ENCODE data around the gene MFAP1.
A peak's percentile ranks its signal among the peaks of the same experiment; 100 is the strongest.
"Not testable (repeated sequence)": the region's sequence is repeated elsewhere in the genome, so short reads cannot be mapped to it uniquely, and the experiment has no call there.

Gene MFAP1

DNA sequence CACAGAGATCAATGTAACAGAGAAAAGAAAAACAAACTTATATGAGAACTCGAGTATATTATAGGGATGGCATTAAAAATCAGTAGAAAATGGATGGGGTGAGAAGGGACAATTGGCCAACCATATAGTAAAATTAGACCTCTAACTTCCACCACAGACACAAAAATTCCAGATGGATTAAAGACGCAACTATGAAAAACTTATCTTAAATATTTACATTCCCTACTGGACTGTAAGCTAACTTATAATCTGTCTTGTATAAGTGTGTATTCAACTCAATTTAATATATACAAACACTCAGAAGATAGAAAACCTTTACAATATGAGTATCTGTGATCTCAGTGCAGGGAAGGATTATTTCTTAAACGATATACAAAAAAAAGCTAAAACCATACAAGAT, 3.0 kb downstream of the MFAP1 start:
- no peak for DNase-seq (ENCODE audit: low read depth, low spot score)

DNA sequence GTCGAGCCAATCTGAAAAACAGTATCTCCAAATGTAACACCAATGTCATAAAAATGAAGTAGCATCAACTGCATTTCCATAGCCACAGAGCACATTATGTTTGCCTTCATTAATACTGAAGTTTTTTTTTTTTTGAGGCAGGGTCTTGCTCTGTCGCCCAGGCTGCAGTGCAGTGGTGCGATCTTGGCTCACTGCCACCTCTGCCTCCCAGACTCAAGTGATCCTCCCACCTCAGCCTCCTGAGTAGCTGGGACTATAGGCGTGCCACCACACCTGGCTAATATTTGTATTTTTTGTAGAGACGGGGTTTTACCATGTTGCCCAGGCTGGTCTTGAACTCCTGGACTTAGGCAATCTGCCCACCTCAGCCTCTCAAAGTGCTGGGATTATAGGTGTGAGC, 9.4 kb downstream of the MFAP1 start:
- not testable (repeated sequence) for DNase-seq (ENCODE audit: low read depth, low spot score)

DNA sequence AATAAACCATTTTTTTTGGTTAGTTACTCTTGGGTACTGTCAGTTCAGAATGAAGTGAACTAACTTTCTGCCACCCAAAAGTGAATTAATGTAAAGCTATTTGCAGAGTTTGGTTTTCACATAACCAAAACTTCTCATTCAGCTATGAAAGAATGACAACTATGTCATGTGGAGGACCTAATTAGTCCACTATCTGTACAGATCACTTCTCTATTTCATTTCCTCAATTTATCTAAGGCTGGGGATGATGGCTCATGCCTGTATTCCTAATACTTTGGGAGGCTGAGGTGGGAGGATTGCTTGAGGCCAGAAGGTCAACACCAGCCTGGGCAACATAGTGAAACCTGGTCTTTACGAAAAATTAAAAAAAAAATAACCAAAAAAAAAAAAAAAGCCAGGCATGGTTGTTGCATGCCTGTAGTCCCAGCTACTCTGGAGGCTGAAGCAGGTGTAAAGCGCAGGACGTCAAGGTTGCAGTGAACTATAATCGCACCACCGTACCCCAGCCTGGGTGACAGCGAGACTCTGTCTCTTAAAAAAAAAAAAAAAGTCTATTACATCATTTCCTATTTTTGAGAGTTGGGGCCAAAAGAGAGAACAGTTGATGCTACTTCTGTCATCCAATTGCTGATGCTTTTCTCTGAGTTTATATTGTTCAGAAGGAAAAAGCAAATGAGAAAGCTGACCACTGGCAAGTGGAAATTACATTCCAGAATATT, 15.4 kb downstream of the MFAP1 start:
- DNase-seq (ENCODE audit: low read depth, low spot score) = no peak

DNA sequence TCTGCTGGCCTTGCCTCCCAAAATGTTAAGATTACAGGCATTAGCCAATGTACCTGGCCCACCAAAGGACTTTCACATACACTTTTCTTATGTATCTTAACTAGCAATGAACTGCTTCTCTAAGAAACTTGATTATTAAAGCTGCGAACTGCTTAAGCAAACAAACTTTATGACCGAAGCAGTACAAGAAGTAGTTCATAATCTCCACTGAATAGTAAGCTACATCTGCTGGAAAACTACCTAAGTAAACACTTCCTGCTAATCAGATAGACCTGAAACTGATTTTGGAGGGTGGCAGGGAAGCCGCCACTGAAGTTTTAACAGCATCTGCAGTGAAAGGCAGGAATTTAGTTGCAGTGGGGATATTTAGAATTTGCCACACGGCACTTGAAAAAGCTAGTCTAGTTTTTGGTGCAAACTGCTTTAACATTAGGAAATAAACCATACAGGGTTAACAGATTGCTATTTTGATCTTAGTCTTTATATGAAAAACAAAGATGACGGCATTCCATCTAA, 16.0 kb downstream of the MFAP1 start:
- no peak for DNase-seq (ENCODE audit: low read depth, low spot score)

DNA sequence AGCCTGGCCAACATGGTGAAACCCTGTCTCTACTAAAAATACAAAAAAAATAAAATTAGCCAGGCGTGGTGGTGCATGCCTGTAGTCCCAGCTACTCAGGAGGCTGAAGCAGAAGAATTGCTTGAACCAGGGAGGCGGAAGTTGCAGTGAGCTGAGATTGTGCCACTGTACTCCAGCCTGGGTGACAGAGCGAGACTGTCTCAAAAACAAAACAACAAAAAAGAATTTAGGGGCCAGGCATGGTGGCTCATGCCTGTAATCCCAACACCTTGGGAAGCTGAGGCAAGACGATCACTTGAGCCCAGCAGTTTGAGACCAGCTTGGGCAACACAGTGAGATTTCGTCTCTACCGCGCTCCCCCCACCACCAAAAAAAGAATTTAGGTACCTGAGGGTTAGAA, 21.8 kb downstream of the MFAP1 start:
- DNase-seq (ENCODE audit: low read depth, low spot score) = not testable (repeated sequence)

- peak; percentile 95 for DNase-seq (ENCODE audit: low read depth, low spot score)
Observed at GRCh38 chr15:43800286-43801141, 24.0 kb downstream of the MFAP1 start, which contains the start of gene HYPK. Gene HYPK (plus strand): TSS chr15:43800599. CDS start chr15:43800623, 24 bp downstream.

GRCh38 chr15:43799945-43800285, 24.6 kb downstream of the MFAP1 start, which contains the start of gene SERINC4:
Gene SERINC4 (minus strand): TSS chr15:43800220. CDS start chr15:43799986, 234 bp downstream.
- DNase-seq (ENCODE audit: low read depth, low spot score) = no peak

- DNase-seq (ENCODE audit: low read depth, low spot score) = no peak
Observed at GRCh38 chr15:43799209-43799944, 25.1 kb downstream of the MFAP1 start.

DNA sequence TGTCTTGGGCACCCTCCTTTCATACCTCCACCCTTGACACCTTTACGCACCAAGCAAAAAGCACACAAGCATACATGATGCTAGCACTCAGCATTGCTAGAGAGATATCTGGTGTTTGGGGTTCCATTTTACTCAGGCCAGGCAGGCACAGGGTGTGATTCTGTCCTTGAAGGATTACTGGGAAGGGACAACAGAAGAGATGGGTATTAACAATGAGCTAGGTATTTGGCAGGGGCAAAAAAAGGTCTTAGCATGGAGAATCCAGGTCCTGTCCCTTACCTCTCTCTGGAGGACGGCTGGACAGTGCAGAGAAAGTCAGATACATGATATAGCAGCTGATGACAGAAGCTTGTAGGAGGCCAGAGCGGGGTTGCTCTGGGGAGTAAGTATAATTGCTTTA, 27.9 kb downstream of the MFAP1 start:
- DNase-seq (ENCODE audit: low read depth, low spot score) = no peak

- DNase-seq (ENCODE audit: low read depth, low spot score) = no peak
Observed at GRCh38 chr15:43795997-43796396, 28.5 kb downstream of the MFAP1 start.

DNA sequence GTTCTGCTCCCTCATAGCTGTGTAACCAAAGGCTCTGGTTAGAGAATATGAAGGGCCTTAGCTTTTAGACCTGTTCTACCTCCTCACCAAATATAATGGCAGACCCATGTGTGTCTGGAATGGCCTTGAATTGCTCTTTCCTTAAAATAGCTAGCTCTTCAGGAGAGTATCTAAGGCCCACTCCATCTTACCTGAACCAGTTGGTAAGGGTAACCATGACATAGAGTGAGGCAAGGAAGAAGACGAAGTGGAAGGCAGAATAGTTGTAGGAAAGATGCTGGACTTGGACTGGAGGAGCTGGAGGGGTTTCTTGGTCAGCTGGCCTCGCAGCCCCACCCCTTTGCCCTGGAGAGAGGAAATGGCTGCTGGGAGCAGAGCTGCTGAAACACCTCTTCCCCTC, 29.3 kb downstream of the MFAP1 start:
- no peak for DNase-seq (ENCODE audit: low read depth, low spot score)

DNA sequence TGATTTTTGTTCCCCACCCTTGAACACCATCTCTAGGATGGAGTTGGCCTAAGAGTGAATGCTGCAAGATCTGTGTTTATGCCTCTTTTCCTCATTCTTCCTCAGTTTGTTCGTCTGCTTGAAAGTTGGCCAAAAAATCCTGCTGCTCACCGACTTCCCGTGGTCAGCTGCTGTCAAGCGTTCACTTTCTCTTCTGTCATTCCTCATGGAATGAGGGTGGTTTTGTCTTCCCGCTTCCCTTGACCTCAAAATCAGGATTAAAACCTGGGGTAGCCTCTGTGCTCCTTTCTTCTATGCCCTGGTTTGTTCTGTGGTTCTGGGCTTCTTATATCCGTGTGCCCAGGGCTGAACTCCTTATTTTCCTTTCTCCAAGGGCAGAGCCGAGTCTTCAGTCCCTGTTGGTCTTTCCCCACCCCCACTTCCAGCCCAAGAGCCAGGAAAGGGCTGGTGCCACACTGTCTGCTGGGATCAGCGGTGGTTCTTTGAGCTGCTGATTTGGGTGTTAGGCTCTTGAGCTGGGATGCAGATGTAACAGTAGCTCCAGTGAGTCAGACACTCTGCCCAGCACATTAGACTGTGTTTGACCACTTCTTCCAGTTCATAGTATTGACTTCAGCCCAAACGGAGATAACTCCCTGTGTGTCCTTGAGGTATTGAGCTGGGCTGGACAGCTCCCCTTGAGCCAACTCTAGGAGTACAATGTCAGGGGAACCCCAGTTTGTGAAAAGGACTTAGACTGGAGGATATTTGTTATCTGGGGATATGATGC, 30.0 kb downstream of the MFAP1 start:
- DNase-seq (ENCODE audit: low read depth, low spot score) = peak; percentile 68

DNA sequence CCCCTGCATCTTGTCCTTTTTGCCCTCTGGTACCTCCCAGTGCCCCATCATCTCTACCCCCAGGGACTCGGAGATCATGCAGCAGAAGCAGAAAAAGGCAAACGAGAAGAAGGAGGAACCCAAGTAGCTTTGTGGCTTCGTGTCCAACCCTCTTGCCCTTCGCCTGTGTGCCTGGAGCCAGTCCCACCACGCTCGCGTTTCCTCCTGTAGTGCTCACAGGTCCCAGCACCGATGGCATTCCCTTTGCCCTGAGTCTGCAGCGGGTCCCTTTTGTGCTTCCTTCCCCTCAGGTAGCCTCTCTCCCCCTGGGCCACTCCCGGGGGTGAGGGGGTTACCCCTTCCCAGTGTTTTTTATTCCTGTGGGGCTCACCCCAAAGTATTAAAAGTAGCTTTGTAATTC, 30.8 kb downstream of the MFAP1 start:
- no peak for DNase-seq (ENCODE audit: low read depth, low spot score)

- DNase-seq (ENCODE audit: low read depth, low spot score) = peak; percentile 49
Observed at GRCh38 chr15:43792761-43793476, 31.6 kb downstream of the MFAP1 start.

- peak; percentile 100 for DNase-seq (ENCODE audit: low read depth, low spot score)
Observed at GRCh38 chr15:43791993-43792760, 32.3 kb downstream of the MFAP1 start, which contains the start of gene SERF2. Gene SERF2 (plus strand): TSS chr15:43792320. CDS start chr15:43792377, 57 bp downstream.

DNA sequence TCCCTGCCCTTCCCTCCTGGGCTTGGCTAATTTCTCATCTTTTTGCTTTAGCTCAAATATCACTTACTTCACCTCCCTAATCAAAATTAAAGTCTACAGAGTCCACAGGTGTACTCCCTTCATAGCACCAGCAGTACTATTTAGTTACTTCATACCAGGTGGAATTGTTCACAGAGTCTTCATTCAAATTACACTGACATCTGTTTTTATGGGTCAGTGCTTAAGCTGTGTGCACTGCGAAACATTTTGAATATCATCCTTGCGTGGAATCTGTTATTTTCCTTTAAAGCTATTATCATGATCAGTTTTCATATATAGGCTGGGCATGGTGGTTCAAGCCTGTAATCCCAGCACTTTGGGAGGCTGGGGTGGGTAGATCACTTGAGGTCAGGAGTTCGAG, 35.1 kb downstream of the MFAP1 start:
- DNase-seq (ENCODE audit: low read depth, low spot score) = no peak

GRCh38 chr15:43779016-43779415, 45.5 kb downstream of the MFAP1 start:
- no peak for DNase-seq (ENCODE audit: low read depth, low spot score)

DNA sequence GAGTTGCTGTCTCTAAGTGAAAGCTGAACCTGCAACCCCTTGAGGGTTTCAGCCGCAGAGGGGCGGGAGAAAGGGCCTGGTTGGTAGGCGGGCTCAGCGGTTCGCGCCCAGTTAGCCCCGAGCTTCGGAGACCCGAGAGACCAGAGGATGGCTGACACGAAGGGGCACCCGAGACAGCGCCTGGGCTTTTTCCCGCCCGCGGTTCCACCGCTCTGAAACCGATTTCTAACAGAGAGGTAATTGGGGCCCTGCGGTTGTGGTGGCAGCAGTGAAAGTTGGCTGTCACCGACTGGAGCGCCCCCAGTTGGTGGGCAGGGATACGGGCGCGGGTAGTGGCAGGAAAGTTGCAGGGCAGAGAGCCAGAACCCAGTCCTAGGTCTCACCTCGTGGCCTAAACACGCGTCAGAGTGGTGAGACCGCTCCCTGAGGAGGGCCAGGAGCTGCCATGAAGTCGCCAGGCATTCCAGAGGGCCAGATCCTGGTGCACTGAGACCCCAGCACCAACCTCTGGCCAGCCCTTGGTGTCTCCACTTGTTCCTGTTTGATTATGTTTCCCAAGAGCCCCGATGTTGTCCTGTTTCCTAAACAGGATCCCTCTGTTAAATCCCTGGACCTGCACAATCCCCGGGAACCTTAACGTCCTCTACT, 47.1 kb downstream of the MFAP1 start:
- peak; percentile 85 for DNase-seq (ENCODE audit: low read depth, low spot score)

DNA sequence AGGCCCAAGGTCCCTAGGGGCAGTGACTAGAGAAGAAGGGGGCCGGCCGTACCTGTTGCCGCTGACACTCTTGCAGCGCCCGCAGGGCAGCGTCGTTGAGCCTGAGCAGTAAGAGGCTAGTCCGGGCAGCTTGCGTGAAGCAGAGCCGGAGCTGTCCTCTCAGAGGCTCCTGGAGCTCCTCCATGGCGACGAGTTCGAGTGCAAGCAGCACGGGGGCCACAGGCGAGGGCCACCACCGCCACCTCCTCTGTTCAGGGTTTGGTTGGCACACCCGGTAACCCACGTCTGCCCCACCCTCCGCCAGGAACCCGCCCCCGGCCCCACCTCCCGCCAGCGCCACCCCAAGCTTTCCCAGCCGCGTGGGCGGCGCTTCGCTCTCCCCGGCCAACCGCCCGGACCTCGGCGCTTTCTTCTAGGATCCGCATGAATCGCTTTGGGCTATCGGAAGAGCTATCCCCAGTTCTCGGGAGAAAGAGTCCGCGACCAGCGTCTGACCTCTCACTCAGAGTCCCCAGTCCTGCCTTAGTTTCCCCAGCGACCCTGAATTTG, 47.7 kb downstream of the MFAP1 start, which contains the start of gene ELL3:
Gene ELL3, minus strand, starts transcription at position 249 of the 549 bp plus-strand sequence. Its CDS starts 65 bp downstream, at position 184.
- peak; percentile 83 for DNase-seq (ENCODE audit: low read depth, low spot score)
